ENCODE measurements around the gene COLQ. TPM values are rescaled to one million over a fixed set of nuclear protein-coding genes. Genes with fewer than 3 reads are reported as not detected.

Gene COLQ
- polyA plus RNA-seq, 1 experiment = 1.6 TPM

- POLR2A ChIA-PET = no interaction called here
- CTCF ChIA-PET = interaction anchor here (1.3 to 4.3 kb wide), 3 partner anchors 137 to 201 kb away, joined by 3 to 75 read pairs (median 5); partner anchors contain the start of gene CAPN7
- no peak for TF ChIP-seq CTCF (IDR thresholded peaks at IDR 0.05; ENCODE audit: insufficient read depth, low read depth, low read length)
- H3K27me3 ChIP-seq (ENCODE audit: control insufficient read depth, insufficient read depth, low read length) = no peaks in the 10 kb centered on the region
- H3K4me3 ChIP-seq (ENCODE audit: low read depth, low read length) = no peak overlapping the region
- no peak for DNase-seq (ENCODE audit: low read depth)
- H3K36me3 ChIP-seq (ENCODE audit: control insufficient read depth, insufficient read depth, low read length) = no peaks in the 10 kb centered on the region
Measured at GRCh38 chr3:15403495-15403894, 118.0 kb downstream of the COLQ start.

- CTCF ChIA-PET = interaction anchor here (4.3 kb wide), 1 partner anchor 135 kb away, joined by 75 read pairs; no protein-coding TSS in a partner anchor
- DNase-seq (ENCODE audit: low read depth) = no peak
- no peak for TF ChIP-seq CTCF (IDR thresholded peaks at IDR 0.05; ENCODE audit: insufficient read depth, low read depth, low read length)
- POLR2A ChIA-PET = no interaction called here
- H3K36me3 ChIP-seq (ENCODE audit: control insufficient read depth, insufficient read depth, low read length) = no peaks in the 10 kb centered on the region
- H3K27me3 ChIP-seq (ENCODE audit: control insufficient read depth, insufficient read depth, low read length) = no peaks in the 10 kb centered on the region
- no peak overlapping the region for H3K4me3 ChIP-seq (ENCODE audit: low read depth, low read length)
Measured at GRCh38 chr3:15401936-15402335, 119.6 kb downstream of the COLQ start.

Small RNA genes lying within 50 kb of the gene (small RNA-seq; reads per million reads assigned to genes)
- gene MIR4270 (ENCODE audit: insufficient read length, low read depth, low replicate concordance) (not detected), gene RN7SL110P (ENCODE audit: insufficient read length, low read depth, low replicate concordance) (not detected), gene RNU6-1024P (ENCODE audit: insufficient read length, low read depth, low replicate concordance) (not detected)

Other genes starting within 250 kb of the COLQ start
- gene SH3BP5, start 189.1 kb downstream of the COLQ start, polyA plus RNA-seq (2011; rRNA removed) = 23.5 and 30.9 TPM in 2 replicates
- gene METTL6, start 94.2 kb downstream of the COLQ start, polyA plus RNA-seq (2011; rRNA removed) = 14.4 and 22.1 TPM in 2 replicates
- 8.6 and 9.4 TPM in 2 replicates for gene EAF1, start 94.1 kb downstream of the COLQ start, polyA plus RNA-seq (2011; rRNA removed)
- gene HACL1, start 79.9 kb upstream of the COLQ start, polyA plus RNA-seq (2011; rRNA removed) = 32.4 and 35.1 TPM in 2 replicates
- 24.8 and 26.6 TPM in 2 replicates for gene BTD, start 80.0 kb upstream of the COLQ start, polyA plus RNA-seq (2011; rRNA removed)